Measurements from ENCODE around the gene MGMT. TPM values are rescaled to one million over a fixed set of nuclear protein-coding genes. Genes with fewer than 3 reads are reported as not detected.

The MGMT gene
- total RNA-seq, 1 donor from 2014 or later: 25.9 TPM

- peaks cover 4% of the 10 kb centered on the region for H3K36me3 Mint-ChIP-seq (ENCODE audit: low read depth, unreplicated experiment)
- H3K27ac Mint-ChIP-seq (ENCODE audit: unreplicated experiment): no peak overlapping the region
- H3K27me3 Mint-ChIP-seq (ENCODE audit: unreplicated experiment): peaks cover 9% of the 10 kb centered on the region
- H3K4me3 Mint-ChIP-seq (ENCODE audit: unreplicated experiment): no peak overlapping the region
- H3K4me1 Mint-ChIP-seq (ENCODE audit: unreplicated experiment): peaks cover 17% of the 10 kb centered on the region
- no peak for DNase-seq (ENCODE audit: low spot score)
- H3K9me3 Mint-ChIP-seq (ENCODE audit: unreplicated experiment): no peaks in the 10 kb centered on the region
- no peak for TF ChIP-seq CTCF (IDR thresholded peaks at IDR 0.05; ENCODE audit: unreplicated experiment)
Observed at GRCh38 chr10:129702605-129703004, 235.6 kb downstream of the MGMT start.

- H3K27ac Mint-ChIP-seq (ENCODE audit: unreplicated experiment): no peak overlapping the region
- peaks cover 9% of the 10 kb centered on the region for H3K27me3 Mint-ChIP-seq (ENCODE audit: unreplicated experiment)
- no peak for DNase-seq (ENCODE audit: low spot score)
- no peak overlapping the region for H3K4me3 Mint-ChIP-seq (ENCODE audit: unreplicated experiment)
- no peak for TF ChIP-seq CTCF (IDR thresholded peaks at IDR 0.05; ENCODE audit: unreplicated experiment)
- H3K9me3 Mint-ChIP-seq (ENCODE audit: unreplicated experiment): no peaks in the 10 kb centered on the region
- peaks cover 11% of the 10 kb centered on the region for H3K36me3 Mint-ChIP-seq (ENCODE audit: low read depth, unreplicated experiment)
- peaks cover 17% of the 10 kb centered on the region for H3K4me1 Mint-ChIP-seq (ENCODE audit: unreplicated experiment)
Observed at GRCh38 chr10:129703287-129704137, 236.5 kb downstream of the MGMT start.

- no peak for DNase-seq (ENCODE audit: low spot score)
- Mint-ChIP-seq H3K4me1 (ENCODE audit: unreplicated experiment) (peaks cover 17% of the 10 kb centered on the region), H3K4me3 (ENCODE audit: unreplicated experiment) (no peak overlapping the region), H3K27ac (ENCODE audit: unreplicated experiment) (no peak overlapping the region), H3K9me3 (ENCODE audit: unreplicated experiment) (no peaks in the 10 kb centered on the region), H3K36me3 (ENCODE audit: low read depth, unreplicated experiment) (peaks cover 11% of the 10 kb centered on the region), H3K27me3 (ENCODE audit: unreplicated experiment) (peaks cover 9% of the 10 kb centered on the region)
- TF ChIP-seq CTCF (IDR thresholded peaks at IDR 0.05; ENCODE audit: unreplicated experiment): no peak
Observed at GRCh38 chr10:129704225-129704624, 237.2 kb downstream of the MGMT start.

GRCh38 chr10:129704786-129705525 is 237.9 kb downstream of the MGMT start:
- Mint-ChIP-seq H3K4me1 (ENCODE audit: unreplicated experiment) (peaks cover 17% of the 10 kb centered on the region), H3K36me3 (ENCODE audit: low read depth, unreplicated experiment) (peaks cover 11% of the 10 kb centered on the region), H3K27ac (ENCODE audit: unreplicated experiment) (no peak overlapping the region), H3K4me3 (ENCODE audit: unreplicated experiment) (no peak overlapping the region), H3K9me3 (ENCODE audit: unreplicated experiment) (no peaks in the 10 kb centered on the region), H3K27me3 (ENCODE audit: unreplicated experiment) (peaks cover 8% of the 10 kb centered on the region)
- no peak for TF ChIP-seq CTCF (IDR thresholded peaks at IDR 0.05; ENCODE audit: unreplicated experiment)
- DNase-seq (ENCODE audit: low spot score): no peak

- Mint-ChIP-seq H3K27me3 (ENCODE audit: unreplicated experiment) (peaks cover 8% of the 10 kb centered on the region), H3K36me3 (ENCODE audit: low read depth, unreplicated experiment) (peaks cover 11% of the 10 kb centered on the region), H3K9me3 (ENCODE audit: unreplicated experiment) (no peaks in the 10 kb centered on the region), H3K27ac (ENCODE audit: unreplicated experiment) (no peak overlapping the region), H3K4me3 (ENCODE audit: unreplicated experiment) (no peak overlapping the region), H3K4me1 (ENCODE audit: unreplicated experiment) (peaks cover 17% of the 10 kb centered on the region)
- no peak for DNase-seq (ENCODE audit: low spot score)
- no peak for TF ChIP-seq CTCF (IDR thresholded peaks at IDR 0.05; ENCODE audit: unreplicated experiment)
Observed at GRCh38 chr10:129705676-129706075, 238.6 kb downstream of the MGMT start.
